Activated T-helper 9 cell treated with anti-CD3 and anti-CD28 coated beads, Interleukin-2, amount 50 U/mL, for 16 hours (primary cell): ENCODE measurements around the gene SERPINB4.

ENCODE experiments used
- DNase-seq: peaks from one replicate; pipeline ENCODE4 v3.0.0-alpha.2; 2020; ENCODE audit warnings: low read depth

Gene SERPINB4

DNA sequence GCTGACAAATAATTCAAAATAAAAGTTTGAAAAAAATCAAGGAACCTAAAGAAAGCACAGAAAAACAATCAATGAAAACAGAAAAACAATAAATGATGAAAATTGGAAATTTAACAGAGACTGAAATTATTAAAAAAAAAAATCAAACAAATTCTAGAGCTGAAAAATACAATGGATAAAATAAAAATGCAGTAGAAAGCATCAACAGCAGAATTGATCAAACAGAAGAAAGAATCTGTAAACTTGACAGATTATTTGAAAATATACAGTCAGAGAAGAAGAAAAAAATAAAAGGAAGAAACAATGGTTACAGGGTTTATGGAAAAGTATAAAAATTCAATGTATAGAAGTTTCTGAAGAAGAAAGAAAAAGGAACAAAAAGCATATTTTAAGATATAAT, 16.2 kb downstream of the SERPINB4 start:
- no peak for DNase-seq

DNA sequence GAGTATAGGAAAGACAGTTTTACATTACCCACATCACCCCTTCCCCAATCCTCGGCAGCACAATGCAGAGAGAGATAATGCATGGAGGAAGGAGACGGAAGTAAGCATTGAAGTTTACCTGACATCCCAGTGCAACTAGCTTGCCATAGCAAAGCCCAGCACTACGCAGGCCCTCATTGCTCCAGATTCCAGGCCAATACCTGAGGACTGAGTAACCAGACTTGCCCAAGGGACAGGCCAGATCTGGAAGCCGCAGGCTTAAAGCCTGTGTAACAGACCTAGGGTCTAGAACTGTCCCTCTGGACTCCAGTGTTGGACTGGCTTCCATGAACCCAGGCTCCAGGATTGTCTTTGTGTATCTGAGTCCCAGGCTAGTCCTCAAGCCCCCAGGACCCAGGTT, 17.6 kb downstream of the SERPINB4 start:
- DNase-seq: no peak

DNA sequence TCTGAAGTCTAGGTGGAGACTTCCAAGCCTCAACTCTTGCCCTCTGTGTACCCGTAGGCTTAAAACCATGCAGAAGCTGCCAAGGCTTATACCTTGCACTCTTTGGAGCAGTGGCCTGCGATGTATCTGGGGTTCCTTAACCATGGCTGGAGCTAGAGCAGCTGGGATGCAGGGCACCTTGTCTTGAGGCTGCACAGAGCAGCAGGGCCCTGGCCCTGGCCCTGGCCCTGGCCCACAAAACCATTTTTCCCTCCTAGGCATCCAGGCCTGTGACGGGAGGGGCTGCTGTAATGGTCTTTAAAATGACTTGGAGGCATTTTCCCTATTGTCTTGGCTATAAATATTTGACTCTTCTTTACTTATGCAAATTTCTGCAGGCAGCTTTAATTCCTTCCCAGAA, 19.2 kb downstream of the SERPINB4 start:
- DNase-seq: no peak

DNA sequence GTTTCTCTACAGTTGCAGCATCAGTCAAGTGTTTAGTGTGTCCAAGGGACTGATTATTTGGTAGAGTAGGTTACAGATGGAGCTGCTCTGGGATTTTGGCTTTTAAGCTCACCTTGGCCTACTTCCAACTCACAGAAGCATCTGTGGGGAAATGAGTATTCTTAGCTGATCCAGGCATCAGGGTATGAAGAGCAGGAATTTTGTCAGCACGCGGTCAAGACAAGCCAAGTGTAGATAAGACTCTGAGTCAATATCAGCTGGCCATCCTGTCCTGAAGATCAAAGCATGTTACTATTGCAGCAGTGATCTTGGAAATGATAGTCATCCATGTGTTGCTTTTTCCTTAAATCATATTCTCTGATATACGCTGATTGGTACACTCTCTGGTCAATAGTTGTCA, 24.4 kb downstream of the SERPINB4 start:
- DNase-seq: no peak

DNA sequence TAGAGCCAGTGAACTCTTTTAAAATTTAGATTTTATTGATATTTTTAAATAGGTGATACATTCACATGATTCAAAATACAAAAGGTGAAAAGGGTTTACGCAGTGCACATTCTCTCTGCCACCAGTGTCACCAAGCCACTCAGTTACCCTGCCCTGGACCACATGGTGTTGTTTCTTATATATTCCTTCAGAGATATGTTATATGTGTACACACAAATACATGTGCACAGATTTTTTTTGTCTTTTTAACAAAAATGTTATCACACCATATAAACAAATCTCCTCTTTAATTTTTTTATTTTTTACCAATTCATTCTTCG, 26.2 kb downstream of the SERPINB4 start:
- DNase-seq: no peak

DNA sequence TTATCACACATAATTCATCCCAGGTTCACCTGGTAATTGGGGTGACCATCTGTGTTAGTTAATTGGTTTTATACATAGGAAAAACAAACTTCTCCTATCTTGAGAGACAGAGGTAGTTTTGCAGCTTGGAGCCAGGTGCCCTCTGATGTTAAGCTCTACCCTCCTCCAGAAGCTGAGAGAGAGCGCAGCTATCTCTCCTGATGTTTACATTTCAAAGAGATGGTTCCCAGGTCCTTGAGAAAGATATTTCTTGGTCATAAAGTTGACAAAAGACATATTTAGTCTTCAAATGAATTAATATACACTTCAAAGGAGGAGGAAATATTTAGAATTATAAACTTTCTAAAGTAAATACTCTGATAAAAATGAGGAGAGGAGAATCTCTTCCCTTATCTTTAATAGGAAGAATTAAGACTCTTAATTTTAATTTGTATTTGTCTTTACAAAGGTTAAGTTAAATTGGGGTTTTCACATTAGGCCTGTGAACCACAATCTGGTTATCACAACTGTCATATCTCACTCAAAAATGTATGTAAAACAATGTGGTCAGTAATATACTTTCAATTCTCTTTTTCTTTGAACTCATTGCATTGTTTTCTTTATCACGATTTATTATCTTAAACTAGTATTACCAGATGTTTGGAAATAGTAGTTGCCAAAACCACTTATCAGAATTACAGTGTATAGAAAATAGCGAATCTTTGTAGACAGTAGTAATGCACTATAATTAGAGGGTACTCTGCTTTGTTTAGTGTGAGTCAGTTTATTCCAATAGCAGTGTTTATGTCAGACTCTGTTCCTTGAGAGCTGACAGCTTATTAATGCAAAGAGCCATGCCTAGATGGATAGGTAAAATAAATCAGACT, 26.8 kb downstream of the SERPINB4 start:
- DNase-seq: no peak

DNA sequence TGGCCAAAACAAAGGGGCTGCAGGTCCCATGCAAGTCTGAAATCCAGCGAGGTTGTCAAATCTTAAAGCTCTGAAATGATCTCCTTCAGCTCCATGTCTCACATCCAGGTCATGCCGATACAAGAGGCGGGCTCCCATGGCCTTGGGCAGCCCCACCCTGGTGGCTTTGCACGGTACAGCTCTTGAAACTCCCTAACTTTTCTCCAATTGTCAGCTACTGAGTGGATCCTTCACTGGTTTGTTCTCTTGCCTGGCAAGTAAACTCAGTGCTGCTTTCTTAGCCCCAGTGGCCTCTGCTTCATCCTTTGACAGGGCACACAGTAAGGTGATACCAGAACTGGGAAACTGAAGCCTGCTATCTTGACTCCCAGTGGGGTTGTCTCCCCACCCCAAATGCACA, 30.6 kb downstream of the SERPINB4 start:
- no peak for DNase-seq

DNA sequence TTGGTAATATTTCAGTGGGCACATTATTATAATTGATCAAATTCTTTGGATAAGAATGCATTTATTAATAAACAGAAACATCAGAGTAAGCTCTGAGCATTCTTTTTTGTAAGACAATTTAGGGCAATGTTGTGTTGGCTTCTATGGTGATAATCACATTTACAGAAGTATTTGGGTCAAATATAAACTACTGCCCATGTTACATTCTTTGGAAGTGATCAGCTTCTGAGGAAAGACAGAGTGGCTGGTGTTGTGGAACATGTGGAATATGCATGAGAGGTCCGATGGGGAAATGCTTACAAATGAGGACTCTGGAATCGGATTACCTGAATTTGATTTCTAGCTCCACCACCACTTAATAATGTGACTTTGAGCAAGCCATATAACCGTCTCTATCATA, 37.5 kb downstream of the SERPINB4 start:
- DNase-seq: no peak

DNA sequence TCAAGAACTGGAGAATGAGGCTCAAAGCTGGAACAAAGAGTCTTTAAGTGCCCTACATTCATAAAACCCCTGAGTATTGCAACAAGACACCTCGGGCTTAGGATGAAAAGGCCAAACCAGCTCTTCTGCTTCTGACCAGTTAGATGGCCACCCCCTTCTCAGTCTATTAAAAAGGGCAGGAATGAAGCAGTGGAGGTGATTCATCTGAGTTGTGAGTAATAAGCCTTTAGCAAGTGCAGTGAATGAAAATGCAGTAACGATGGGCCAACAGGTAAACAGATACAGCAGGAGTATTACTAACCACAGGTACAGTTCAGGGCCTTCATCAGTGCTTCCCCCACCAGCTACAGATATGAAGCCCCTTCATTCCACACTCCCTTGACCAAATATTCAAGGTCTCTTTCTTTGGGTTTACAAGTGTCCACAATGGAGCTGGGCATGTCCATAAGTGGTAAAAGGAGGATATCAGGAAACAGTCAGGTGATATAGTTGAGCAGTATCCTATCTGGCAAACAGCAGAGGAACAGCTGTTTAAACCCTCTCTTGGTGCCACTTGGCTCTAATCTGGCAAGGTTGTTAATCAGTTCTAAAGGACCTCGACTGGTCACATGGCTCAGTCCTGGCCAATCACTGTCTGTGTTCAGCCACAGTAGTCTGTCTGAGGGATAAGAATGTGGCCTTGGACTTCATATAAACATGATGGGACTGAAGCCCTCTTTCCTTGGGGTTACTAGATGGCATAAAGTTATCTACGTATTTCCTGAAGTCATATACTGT, 39.1 kb downstream of the SERPINB4 start:
- DNase-seq: no peak

DNA sequence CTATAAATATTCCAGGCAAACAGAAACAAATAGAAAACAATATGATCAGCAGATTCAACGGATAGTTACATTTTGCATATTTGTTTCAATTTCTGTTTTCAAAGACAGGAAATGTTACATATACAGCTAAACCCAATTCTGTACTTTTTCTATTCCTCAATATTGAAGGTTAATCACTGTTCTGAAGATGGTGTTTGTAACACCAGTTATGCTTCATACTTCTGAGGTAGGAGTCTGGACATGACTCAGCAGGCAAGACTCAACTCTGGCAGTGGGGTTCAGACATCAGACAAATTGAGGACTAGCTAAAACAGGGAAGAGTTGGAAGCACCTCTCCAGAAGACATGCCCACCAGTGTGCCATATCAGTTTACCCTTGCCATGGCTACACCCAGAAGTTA, 40.3 kb downstream of the SERPINB4 start:
- DNase-seq: no peak

DNA sequence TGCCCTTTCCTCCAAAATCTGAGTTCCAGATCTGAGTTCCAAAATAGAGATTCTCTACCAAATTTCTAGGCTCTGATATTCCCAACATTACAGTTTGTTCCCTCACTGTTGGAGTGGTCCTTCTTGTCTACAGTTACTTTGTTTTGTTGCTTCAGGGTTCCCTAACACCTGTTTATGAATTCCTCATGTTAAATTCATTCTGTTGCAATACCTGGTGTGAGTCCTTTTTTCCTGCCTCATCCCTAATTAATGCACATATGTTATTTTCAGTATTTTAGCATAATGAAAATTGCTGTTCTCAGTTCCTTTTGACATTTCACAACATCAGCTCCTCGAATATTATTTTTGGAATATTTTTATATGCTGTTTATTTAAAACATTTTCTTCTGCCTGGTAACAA, 40.7 kb downstream of the SERPINB4 start:
- DNase-seq: no peak

DNA sequence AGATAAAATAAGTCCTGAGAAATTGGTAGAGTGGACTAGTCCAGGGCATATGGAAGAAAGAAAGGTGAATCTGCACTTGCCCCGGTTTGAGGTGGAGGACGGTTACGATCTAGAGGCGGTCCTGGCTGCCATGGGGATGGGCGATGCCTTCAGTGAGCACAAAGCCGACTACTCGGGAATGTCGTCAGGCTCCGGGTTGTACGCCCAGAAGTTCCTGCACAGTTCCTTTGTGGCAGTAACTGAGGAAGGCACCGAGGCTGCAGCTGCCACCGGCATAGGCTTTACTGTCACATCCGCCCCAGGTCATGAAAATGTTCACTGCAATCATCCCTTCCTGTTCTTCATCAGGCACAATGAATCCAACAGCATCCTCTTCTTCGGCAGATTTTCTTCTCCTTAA, 47.1 kb downstream of the SERPINB4 start:
- DNase-seq: no peak

DNA sequence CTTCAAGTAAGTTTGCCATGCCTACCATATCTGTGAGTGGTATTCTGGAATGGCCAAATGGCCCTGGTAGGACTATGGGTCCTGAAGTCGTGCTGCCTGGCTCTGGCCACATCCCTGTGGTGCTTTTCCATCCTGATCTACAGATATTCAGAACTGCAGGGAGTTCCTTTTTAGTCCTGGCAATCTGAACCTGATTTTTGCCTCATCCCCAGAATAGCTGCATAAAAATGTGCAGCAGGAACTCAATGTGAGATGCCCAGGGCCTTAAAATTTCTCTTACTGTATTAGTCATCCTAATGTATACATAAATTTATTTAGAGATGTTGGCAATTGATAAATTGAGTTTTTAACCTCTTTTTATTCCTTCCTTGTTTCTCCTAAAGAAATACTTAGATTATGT, 51.6 kb downstream of the SERPINB4 start:
- no peak for DNase-seq

DNA sequence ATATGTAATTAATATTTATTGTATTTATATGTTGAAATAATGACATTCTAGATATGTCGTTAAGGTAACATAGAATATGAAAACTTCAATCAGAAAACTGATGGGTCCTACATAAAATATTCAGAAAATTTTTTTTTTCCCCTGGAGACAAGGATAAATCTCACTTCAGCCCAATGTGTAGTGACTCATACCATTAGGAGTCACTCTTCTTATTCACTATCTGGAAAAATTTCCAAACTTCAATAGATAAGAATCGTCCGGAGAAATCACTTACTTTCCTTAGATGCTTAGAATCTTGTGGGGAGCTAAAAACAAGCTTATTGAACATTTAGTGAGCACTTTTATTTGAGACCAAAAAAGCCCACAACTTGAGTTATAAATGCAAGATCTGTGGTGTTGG, 52.3 kb downstream of the SERPINB4 start:
- DNase-seq: no peak

DNA sequence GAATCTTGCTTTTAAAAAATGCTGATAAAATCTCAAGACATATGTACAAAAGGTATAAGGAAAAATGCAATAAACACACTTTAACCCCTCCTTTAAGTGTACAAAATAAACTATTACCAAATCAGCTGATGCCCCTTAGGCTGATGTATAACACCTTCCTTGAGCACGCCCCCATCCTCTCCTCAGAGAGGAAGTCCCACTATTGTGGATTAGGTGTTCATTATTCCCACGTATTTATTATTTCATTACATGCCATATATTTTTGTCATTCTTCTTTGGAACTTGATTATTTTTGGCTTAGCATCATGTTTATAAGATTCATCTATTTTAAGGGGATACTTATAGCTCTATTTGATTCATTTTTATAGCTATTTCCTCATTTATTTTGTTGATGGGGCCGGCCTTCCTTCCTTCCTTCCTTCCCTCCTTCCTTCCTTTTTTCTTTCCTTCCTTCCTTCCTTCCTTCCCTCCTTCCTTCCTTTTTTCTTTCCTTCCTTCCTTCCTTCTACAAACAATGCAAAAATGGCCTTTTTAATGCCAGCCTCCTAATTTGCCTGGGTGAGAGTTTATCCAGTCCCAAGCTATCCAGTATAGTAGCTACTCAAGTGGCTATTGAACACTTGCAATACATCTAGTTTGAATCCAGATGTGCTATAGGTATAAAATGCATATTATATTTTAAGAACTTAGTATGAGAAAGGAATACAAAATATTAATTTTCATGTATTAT, 52.9 kb downstream of the SERPINB4 start:
- DNase-seq: no peak

DNA sequence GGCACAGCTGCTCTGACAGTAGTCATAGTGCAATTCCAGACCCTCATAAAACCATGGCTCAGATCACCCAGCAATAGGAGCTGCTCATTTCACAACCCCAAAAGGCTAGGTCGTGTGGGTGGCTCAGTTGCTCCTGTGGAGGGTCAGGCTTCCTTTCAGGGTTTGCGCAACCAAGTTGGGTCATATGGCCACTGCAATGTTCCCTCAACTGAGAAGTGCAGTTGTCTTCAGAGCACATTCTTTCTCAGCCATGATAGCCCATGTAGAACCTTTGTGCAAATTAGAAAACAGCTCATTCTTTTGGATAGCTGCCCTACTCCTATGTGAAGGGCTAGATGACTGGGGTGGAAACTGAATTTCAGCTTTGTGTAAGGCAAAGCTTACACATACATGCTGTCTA, 53.7 kb downstream of the SERPINB4 start:
- DNase-seq: no peak

DNA sequence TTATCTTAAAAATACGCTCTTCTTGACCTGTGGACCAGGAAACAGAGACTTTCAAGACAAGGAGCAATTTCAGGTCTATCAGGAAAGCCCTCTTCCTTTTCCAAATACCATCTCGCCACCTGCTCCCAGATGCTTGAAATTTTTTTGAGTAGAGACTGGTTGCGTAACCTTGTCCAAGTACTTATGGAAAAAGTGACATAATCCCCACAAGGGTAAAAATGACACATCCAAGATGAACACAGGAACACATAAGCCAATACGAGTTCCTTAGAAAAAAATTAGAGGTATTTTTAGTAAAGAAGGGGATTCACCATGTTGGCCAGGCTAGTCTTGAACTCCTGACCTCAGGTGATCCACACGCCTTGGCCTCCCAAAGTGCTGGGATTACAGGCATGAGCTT, 55.1 kb downstream of the SERPINB4 start:
- DNase-seq: no peak
